ENCODE data around the gene STAP2.

DNA sequence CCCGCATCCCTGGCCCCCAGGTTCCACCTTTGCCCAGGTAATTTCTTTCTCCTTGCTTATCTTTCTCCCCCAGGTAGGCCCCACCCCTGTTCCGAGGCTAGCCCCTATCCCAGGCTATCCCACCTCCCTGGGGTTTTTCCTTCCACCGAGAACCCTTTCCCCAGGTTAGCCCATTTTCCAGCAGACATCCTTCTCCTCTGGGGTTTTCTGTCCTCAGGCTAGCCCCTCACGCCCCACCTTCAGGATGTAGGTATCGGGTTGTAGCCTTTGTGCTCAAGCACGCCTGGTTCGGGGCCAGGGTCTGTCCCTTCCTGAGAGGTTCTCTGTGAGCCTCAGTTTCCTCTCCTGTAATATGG lies 33.4 kb downstream of the STAP2 start:
- TF ChIP-seq POLR2A (IDR thresholded peaks at IDR 0.05; ENCODE audit: low read depth, low read length) = no peak
- TF ChIP-seq, protein P1, sequence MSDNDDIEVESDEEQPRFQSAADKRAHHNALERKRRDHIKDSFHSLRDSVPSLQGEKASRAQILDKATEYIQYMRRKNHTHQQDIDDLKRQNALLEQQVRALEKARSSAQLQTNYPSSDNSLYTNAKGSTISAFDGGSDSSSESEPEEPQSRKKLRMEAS (IDR thresholded peaks at IDR 0.05; ENCODE audit: insufficient read depth, insufficient read length) = no peak
- no peak for TF ChIP-seq EZH2 (IDR thresholded peaks at IDR 0.05; ENCODE audit: borderline replicate concordance, low read depth, low read length, severe bottlenecking)
- TF ChIP-seq, protein P2, sequence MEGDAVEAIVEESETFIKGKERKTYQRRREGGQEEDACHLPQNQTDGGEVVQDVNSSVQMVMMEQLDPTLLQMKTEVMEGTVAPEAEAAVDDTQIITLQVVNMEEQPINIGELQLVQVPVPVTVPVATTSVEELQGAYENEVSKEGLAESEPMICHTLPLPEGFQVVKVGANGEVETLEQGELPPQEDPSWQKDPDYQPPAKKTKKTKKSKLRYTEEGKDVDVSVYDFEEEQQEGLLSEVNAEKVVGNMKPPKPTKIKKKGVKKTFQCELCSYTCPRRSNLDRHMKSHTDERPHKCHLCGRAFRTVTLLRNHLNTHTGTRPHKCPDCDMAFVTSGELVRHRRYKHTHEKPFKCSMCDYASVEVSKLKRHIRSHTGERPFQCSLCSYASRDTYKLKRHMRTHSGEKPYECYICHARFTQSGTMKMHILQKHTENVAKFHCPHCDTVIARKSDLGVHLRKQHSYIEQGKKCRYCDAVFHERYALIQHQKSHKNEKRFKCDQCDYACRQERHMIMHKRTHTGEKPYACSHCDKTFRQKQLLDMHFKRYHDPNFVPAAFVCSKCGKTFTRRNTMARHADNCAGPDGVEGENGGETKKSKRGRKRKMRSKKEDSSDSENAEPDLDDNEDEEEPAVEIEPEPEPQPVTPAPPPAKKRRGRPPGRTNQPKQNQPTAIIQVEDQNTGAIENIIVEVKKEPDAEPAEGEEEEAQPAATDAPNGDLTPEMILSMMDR (IDR thresholded peaks at IDR 0.05; ENCODE audit: extremely low read depth in 1 of 2, insufficient read depth in 1 of 2, low read depth in 1 of 2, low read length in 2 of 2) = no peak
- no peak for TF ChIP-seq POLR2AphosphoS5 (IDR thresholded peaks at IDR 0.05; ENCODE audit: insufficient read depth, low read depth, low read length)
- no peak for TF ChIP-seq MYC (IDR thresholded peaks at IDR 0.05; ENCODE audit: low read depth, low read length)
- no peak for TF ChIP-seq JUN (IDR thresholded peaks at IDR 0.05; ENCODE audit: borderline replicate concordance, insufficient read depth, insufficient read length, low read depth)
- TF ChIP-seq GATA2 (IDR thresholded peaks at IDR 0.05; ENCODE audit: insufficient read depth, insufficient read length, low read depth, low read length) = no peak
- TF ChIP-seq FOS (IDR thresholded peaks at IDR 0.05; ENCODE audit: borderline replicate concordance, insufficient read depth, low read length) = no peak
